ENCODE measurements around the gene GNAT1.

GNAT1 gene

DNA sequence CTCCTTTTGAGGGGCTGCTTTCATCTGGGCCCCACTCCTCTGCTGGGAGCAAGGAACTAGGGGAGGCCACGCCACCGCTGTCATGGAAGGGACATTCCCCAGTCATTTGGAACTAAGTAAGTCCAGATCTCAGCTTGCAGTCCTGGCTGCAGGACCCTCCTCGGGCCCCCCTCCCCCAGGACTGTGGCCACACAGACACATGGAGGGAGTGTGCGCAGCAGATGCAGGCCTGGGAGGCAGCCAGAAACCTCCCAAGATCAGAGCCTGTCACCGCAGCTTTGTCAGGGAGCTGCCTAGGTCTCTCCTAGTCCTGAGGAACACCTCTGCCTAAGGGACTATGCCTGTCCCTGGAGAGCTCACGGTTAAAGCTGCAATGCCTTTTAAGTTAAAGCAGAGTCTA lies 43.5 kb upstream of the GNAT1 start:
- Histone ChIP-seq H3K79me2 (ENCODE audit: low read length) (no peaks in the 10 kb centered on the region), H3K9me3 (ENCODE audit: insufficient read depth, low read length) (no peaks in the 10 kb centered on the region), H3K4me3 (ENCODE audit: low read length) (no peak overlapping the region), H3K4me1 (ENCODE audit: low read length) (no peaks in the 10 kb centered on the region), H3K27me3 (ENCODE audit: low read depth, low read length) (no peaks in the 10 kb centered on the region), H3K27ac (ENCODE audit: low read length) (no peak overlapping the region), H3K36me3 (replicated peaks; ENCODE audit: low read depth, low read length) (no peaks in the 10 kb centered on the region), H3K9ac (ENCODE audit: low read length) (no peak overlapping the region), H4K20me1 (ENCODE audit: insufficient read depth, low read length) (no peaks in the 10 kb centered on the region), H2AFZ (ENCODE audit: low read depth, low read length) (no peak overlapping the region), H3K4me2 (ENCODE audit: low read length) (no peak overlapping the region)
- no peak for TF ChIP-seq EZH2phosphoT487 (IDR thresholded peaks at IDR 0.05; ENCODE audit: low read depth)
- TF ChIP-seq, protein P1, sequence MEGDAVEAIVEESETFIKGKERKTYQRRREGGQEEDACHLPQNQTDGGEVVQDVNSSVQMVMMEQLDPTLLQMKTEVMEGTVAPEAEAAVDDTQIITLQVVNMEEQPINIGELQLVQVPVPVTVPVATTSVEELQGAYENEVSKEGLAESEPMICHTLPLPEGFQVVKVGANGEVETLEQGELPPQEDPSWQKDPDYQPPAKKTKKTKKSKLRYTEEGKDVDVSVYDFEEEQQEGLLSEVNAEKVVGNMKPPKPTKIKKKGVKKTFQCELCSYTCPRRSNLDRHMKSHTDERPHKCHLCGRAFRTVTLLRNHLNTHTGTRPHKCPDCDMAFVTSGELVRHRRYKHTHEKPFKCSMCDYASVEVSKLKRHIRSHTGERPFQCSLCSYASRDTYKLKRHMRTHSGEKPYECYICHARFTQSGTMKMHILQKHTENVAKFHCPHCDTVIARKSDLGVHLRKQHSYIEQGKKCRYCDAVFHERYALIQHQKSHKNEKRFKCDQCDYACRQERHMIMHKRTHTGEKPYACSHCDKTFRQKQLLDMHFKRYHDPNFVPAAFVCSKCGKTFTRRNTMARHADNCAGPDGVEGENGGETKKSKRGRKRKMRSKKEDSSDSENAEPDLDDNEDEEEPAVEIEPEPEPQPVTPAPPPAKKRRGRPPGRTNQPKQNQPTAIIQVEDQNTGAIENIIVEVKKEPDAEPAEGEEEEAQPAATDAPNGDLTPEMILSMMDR (IDR thresholded peaks at IDR 0.05; ENCODE audit: low read depth, low read length), result no peak

DNA sequence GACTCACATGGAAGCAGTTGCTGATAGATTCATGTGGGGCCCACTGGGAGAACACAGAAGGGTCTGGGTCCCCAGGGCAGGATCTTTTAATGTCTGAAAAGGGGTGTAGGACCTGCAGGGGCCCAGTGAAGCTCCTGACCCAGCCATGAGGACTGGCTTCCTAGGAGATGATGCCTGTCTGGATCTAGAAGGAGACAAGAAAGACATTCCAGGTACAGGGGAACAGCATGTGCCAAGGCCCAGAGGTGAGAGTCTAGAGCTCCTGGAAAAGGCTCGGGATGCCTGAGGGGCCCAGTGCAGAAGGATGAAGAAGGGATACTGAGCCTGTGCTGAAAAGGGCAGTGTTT lies 41.0 kb upstream of the GNAT1 start:
- TF ChIP-seq, protein P1 (IDR thresholded peaks at IDR 0.05; ENCODE audit: low read depth, low read length), result no peak
- no peak for TF ChIP-seq EZH2phosphoT487 (IDR thresholded peaks at IDR 0.05; ENCODE audit: low read depth)
- Histone ChIP-seq H3K4me2 (ENCODE audit: low read length) (no peak overlapping the region), H3K27ac (ENCODE audit: low read length) (no peak overlapping the region), H3K4me3 (ENCODE audit: low read length) (no peak overlapping the region), H3K9me3 (ENCODE audit: insufficient read depth, low read length) (no peaks in the 10 kb centered on the region), H4K20me1 (ENCODE audit: insufficient read depth, low read length) (no peaks in the 10 kb centered on the region), H3K9ac (ENCODE audit: low read length) (no peak overlapping the region), H3K27me3 (ENCODE audit: low read depth, low read length) (peaks cover 13% of the 10 kb centered on the region), H3K79me2 (ENCODE audit: low read length) (no peaks in the 10 kb centered on the region), H3K4me1 (ENCODE audit: low read length) (no peaks in the 10 kb centered on the region), H3K36me3 (replicated peaks; ENCODE audit: low read depth, low read length) (no peaks in the 10 kb centered on the region), H2AFZ (ENCODE audit: low read depth, low read length) (no peak overlapping the region)

DNA sequence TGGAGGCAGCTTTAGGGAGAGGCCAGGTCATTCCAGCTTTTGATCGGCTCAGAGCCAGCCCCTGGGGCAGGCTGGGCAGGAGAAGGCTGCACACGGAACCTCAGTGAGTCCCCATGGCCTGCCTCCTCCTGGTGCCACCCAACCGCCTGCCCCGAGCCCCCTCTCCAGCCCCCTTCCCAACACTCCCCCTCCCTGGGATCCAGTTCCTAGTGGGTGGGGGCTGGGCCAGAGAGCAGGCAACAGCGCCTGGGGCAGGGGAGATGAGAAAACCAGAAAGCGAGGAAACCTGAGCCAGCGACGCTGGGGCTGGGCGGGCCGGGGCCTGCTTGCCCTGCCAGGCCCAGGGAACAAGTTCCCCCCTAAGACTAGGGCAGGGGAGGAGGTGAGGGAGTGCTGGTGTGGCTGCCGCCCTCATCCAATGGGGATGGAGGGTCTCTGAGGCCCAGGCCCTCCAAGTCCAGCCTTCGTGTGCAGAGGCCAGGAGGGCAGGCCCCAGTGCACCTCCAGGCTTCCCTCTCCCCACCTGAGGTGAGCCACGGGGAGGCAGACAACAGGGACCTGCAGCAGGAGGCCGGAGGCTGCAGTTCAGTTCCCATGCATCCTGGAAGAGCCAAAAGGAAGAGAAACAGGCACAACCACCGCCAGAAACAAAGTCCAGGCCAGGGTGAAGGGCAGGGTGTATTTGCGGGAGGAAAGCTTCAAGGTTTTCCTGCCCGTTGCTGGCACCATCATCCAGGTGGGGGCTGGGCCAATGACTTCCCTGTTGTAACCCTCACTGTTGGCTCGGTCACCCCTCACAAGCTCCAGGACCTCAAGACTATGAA lies 40.3 kb upstream of the GNAT1 start:
- Histone ChIP-seq H3K4me3 (ENCODE audit: low read length) (no peak overlapping the region), H3K4me1 (ENCODE audit: low read length) (no peaks in the 10 kb centered on the region), H2AFZ (ENCODE audit: low read depth, low read length) (no peak overlapping the region), H3K79me2 (ENCODE audit: low read length) (no peaks in the 10 kb centered on the region), H3K9ac (ENCODE audit: low read length) (no peak overlapping the region), H3K4me2 (ENCODE audit: low read length) (no peak overlapping the region), H3K27me3 (ENCODE audit: low read depth, low read length) (peaks cover 18% of the 10 kb centered on the region), H3K27ac (ENCODE audit: low read length) (no peak overlapping the region), H3K36me3 (replicated peaks; ENCODE audit: low read depth, low read length) (no peaks in the 10 kb centered on the region), H3K9me3 (ENCODE audit: insufficient read depth, low read length) (no peaks in the 10 kb centered on the region), H4K20me1 (ENCODE audit: insufficient read depth, low read length) (no peaks in the 10 kb centered on the region)
- TF ChIP-seq EZH2phosphoT487 (IDR thresholded peaks at IDR 0.05; ENCODE audit: low read depth), result no peak
- TF ChIP-seq, protein P1 (IDR thresholded peaks at IDR 0.05; ENCODE audit: low read depth, low read length), result no peak

DNA sequence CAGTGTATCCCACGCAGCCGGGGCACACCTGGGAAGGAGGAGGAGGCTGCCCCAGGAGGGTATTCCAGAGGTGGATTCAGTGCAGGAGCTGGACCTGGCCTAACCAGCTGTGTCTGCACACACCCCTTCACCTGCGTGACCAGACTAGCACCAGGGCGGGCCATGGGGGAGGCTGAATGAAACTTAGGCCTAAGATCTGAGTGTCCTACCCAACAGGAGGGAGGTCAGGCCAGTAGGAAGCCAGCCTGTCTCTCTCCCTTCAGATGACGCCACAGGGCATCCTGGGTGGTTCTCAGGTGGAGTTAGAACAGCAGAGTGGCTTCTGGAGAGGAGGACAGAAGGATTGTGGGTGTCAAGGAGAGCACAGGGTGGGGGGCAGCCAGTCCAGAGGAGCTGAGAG lies 39.7 kb upstream of the GNAT1 start:
- Histone ChIP-seq H3K79me2 (ENCODE audit: low read length) (no peaks in the 10 kb centered on the region), H3K9me3 (ENCODE audit: insufficient read depth, low read length) (no peaks in the 10 kb centered on the region), H3K4me2 (ENCODE audit: low read length) (no peak overlapping the region), H3K4me1 (ENCODE audit: low read length) (no peaks in the 10 kb centered on the region), H3K27ac (ENCODE audit: low read length) (no peak overlapping the region), H4K20me1 (ENCODE audit: insufficient read depth, low read length) (no peaks in the 10 kb centered on the region), H3K27me3 (ENCODE audit: low read depth, low read length) (peaks cover 19% of the 10 kb centered on the region), H3K9ac (ENCODE audit: low read length) (no peak overlapping the region), H3K36me3 (replicated peaks; ENCODE audit: low read depth, low read length) (no peaks in the 10 kb centered on the region), H3K4me3 (ENCODE audit: low read length) (no peak overlapping the region), H2AFZ (ENCODE audit: low read depth, low read length) (no peak overlapping the region)
- TF ChIP-seq EZH2phosphoT487 (IDR thresholded peaks at IDR 0.05; ENCODE audit: low read depth), result no peak
- TF ChIP-seq, protein P1 (IDR thresholded peaks at IDR 0.05; ENCODE audit: low read depth, low read length), result no peak

Data from OCI-LY3 (cell line).